Retinal pigment epithelial cell (primary cell): ENCODE data around the gene MYPN.

Experiments
- DNase-seq: peaks from one replicate; pipeline ENCODE4 v3.0.0-alpha.2; 2010; ENCODE audit warnings: low read depth
- H3K4me3 ChIP-seq: 2 replicates; pipeline ENCODE4 v1.5.1; 2011; ENCODE audit warnings: mild to moderate bottlenecking, low read length, control low read depth, moderate library complexity
- TF ChIP-seq, protein P1 (sequence below): conservative IDR thresholded peaks from 2 replicates; pipeline ENCODE4 v1.5.1; 2011; ENCODE audit warnings: low read depth, low read length, control low read depth, inconsistent platforms

MYPN gene

DNA sequence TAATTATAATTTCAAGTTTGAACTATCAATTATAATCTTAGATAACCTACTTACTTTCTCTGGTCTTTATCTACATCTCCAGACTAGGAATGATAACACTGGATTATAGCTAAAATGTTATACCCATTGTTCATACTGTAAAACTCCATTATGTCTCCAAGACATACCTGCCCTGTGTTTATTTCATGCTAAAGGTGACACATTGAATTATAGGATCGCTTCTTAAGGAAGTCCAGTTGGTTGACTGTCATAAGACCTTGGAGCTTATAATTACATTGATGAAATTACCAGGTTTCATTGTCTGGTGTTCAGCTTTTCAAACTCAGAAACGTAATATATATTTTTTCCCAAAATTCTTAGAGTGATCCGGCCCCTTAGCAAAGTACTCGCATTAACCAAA is 18.7 kb upstream of the MYPN start:
- no peak overlapping the region for H3K4me3 ChIP-seq
- no peak for DNase-seq
- TF ChIP-seq, protein P1, sequence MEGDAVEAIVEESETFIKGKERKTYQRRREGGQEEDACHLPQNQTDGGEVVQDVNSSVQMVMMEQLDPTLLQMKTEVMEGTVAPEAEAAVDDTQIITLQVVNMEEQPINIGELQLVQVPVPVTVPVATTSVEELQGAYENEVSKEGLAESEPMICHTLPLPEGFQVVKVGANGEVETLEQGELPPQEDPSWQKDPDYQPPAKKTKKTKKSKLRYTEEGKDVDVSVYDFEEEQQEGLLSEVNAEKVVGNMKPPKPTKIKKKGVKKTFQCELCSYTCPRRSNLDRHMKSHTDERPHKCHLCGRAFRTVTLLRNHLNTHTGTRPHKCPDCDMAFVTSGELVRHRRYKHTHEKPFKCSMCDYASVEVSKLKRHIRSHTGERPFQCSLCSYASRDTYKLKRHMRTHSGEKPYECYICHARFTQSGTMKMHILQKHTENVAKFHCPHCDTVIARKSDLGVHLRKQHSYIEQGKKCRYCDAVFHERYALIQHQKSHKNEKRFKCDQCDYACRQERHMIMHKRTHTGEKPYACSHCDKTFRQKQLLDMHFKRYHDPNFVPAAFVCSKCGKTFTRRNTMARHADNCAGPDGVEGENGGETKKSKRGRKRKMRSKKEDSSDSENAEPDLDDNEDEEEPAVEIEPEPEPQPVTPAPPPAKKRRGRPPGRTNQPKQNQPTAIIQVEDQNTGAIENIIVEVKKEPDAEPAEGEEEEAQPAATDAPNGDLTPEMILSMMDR, result no peak

DNA sequence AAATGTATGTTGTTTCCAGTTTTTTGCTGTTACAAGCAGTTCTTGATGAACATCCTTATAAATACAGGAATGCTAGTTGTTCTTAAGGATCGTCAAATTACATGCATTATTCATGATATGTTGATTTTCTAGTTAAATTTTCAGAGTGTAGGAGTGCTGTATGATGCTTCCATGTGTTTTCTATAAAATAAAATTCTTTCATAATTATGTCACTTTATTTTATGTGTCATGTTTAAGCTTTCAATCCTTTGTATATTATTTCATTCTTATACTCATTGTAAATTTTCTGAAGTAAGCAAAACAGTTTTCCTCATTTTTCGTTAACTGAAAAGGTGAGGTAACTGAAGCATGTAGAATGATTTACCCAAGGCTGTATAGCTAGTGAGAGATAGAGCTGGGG is 16.8 kb upstream of the MYPN start:
- no peak overlapping the region for H3K4me3 ChIP-seq
- DNase-seq, result no peak
- TF ChIP-seq, protein P1, result no peak

DNA sequence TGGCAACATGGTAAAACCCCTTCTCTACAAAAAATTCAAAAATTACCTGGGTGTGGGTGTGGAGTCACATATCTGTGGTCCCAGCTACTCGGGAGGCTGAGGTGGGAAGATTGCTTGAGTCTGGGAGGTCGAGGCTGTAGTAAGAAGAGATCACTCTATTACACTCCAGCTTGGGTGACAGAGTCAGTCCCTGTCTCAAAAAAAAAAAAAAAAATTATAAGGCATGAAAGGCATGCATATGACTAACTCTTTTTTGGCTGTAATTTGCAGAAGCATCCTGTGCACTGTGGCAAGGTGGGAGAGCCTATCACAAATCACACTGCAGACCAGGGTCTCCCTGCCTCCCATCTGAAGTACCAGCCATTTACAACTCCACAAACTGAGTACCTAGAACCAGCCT is 14.1 kb upstream of the MYPN start:
- H3K4me3 ChIP-seq, result no peak overlapping the region
- TF ChIP-seq, protein P1, result no peak
- DNase-seq, result no peak

- TF ChIP-seq, protein P1, result no peak
- peak; percentile 90 for DNase-seq
- H3K4me3 ChIP-seq, result no peak overlapping the region
Measured at GRCh38 chr10:68096913-68097516, 12.3 kb upstream of the MYPN start.

GRCh38 chr10:68099736-68100135 is 9.6 kb upstream of the MYPN start:
- TF ChIP-seq, protein P1, result no peak
- no peak for DNase-seq
- no peak overlapping the region for H3K4me3 ChIP-seq

- no peak for DNase-seq
- TF ChIP-seq, protein P1, result no peak
- no peak overlapping the region for H3K4me3 ChIP-seq
Measured at GRCh38 chr10:68101066-68101465, 8.2 kb upstream of the MYPN start.

DNA sequence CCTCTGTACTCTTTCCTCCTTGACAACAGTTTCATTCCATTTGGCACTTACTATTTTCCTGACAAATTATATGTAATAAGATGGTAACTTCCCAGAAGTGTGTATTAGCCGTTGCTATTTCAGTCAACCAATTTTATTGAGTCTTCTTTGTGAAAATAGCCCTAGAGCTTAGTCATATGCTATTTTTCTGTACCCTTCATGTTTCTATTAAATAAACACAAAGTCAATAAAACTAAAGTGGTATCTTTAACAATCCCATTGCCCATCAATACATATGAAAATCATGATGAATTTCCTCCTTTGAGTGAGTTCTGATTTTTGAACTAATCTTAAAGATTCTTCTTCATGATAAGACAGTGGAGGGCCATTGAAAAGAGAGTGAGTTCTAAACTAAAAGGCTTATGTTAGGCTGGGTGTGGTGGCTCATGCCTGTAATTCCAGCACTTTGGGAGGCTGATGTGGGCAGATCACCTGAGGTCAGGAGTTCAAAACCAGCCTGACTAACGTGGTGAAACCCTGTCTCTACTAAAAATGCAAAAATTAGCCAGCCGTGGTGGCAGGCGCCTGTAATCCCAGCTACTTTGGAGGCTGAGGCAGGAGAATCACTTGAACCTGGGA is 5.9 kb upstream of the MYPN start:
- H3K4me3 ChIP-seq, result no peak overlapping the region

More for the DNA sequence above, 5.9 kb upstream of the MYPN start:
- TF ChIP-seq, protein P1, result no peak
- no peak for DNase-seq
